DMS 273 (cell line): ENCODE results near the gene LAMA1.
"Not testable (repeated sequence)": the region's sequence is repeated elsewhere in the genome, so short reads cannot be mapped to it uniquely, and the experiment has no call there.

Experiments used
- DNase-seq: peaks from one replicate; lab custom pipeline; 2025; ENCODE audit not compliant: unreplicated experiment; lab: John Stamatoyannopoulos, UW

The LAMA1 gene

GRCh38 chr18:7117390-7118355, at the start of gene LAMA1:
LAMA1 (minus strand) TSS chr18:7117797; CDS start chr18:7117720, 77 bp downstream.
- DNase-seq, result peak; percentile 60

DNA sequence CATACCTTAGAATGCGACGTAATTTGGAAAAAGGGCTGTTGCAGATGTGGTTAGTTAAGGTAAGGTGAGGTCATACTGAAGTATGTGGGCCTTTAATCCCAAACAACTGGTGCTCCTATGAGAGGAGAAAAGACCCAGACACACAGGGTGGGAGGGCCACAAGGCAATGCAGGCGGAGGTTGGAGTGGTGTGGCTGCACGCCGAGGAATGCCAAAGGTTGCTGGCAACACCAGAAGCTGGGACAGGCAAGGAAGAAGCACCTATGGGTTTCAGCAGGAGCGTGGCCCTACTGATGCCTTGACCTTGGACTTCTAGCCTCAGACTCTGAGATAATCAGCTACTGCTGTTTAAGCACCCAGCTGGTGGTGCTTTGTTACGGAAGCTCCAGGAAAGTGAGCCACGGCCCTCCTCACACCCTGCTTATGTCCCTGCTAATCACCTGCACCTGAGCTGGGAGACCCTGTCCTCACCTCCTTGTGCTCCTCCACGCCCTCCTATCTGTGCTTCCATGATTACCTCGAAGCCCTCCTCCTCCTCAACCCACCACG, 48.3 kb upstream of the LAMA1 start:
- DNase-seq, result no peak

DNA sequence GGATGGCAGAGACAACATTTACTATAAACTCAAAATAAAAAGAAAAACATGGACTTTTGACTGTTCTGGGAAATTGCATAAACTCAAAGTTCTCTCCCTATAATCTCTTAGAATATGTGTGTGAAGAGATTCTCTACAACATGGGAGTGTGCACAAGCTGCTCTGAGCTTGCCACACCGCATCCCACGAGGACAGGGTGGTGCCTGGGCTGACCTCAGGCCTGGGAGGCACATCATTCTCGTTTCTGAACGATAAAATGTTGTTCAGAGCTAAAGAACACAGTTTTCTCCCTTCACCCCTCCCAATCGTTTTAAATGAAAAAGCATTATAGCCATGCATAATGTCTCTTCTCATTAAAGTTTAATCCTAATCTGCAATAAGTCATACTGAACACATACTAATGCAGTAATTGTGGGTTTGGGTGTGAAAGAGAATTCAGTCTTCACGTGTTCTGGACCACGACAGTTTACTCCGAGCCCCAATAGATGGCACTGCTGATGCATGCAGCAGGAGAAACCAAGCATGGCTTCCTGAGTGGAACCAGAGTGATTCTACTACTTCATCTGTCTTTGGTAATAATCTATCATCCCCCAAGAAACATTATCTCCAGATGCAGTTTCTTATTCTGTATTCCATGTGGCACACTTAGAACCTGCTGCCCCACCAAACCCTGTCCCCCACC, 46.9 kb upstream of the LAMA1 start:
- DNase-seq, result peak; percentile 37

GRCh38 chr18:7158216-7158615, 40.6 kb upstream of the LAMA1 start:
- no peak for DNase-seq

DNA sequence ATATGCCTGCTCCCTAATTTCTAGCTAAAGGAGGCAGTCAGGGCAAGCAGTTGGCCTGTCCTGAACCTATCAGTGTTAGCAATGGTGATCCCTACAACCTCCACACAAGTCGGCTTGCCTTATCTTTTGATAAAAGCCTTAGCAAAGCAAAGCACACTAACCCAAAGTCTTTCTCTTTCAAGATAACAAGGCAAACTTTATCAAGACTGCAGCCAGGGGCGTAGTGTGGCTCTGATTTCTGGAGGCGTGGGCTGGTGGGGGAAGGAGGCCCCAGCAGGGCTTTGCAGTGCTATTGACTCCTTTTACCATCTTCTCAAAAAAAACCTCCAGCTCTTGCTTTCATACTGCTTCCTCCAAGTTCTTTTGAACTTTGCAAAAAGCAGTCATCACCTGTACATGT, 40.2 kb upstream of the LAMA1 start:
- DNase-seq, result no peak

DNA sequence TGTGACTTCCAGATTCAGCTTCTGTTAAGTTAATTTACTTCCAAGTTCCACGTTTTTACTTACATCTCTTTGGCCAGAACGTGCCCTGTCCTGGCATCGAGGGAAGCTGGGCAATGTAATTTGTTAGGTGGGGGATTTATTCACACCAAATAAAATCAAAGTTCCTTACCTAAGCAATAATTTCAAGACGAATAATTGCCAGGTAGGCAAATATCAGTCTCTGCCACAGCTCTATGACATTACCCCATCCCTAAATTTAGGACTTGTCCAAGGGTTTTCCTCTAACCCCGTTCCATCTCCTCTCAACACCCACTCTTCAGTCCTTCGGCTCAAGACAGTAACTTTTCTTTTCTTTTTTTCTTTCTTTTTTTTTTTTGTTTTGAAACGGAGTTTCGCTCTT, 38.3 kb upstream of the LAMA1 start:
- no peak for DNase-seq

DNA sequence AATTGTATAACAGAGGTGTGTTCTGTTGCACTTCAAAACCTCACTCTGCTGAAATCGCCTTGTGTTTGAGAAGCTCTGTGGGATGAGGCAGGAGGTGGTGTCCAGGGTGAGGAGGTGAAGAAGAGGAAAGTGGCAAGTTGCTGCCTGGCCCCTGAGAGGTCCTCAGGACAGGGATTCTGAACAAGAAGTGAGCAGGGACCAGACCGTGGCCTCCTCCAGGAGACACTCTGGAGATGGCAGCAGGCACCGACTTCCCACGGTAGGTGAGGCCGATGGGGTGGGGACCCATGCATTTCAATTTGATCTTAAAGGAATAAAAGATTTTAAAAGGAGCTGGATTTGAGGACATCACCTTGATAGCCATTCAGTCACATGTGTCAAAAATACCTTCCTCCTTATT, 37.5 kb upstream of the LAMA1 start:
- no peak for DNase-seq

GRCh38 chr18:7152440-7152839, 34.8 kb upstream of the LAMA1 start:
- peak; percentile 12 for DNase-seq

DNA sequence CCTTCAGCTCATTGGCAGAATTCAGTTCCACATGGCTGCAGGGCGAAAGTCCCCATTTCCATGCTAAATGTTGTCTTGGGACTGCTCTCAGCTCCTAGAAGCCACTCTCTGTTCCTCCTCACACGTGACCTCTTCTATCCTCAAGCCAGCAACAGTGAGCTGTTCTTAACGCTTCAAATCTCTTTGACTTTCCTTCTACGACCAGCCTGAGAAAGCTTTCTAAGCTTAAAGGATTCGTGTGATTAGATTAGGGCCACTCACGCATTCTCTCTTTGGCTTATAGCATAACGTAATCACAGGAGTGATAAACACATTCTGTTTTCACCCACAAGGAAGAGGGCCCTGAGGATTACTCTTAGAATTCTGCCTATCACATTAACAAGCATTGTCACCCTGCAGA, 29.8 kb upstream of the LAMA1 start:
- no peak for DNase-seq

- DNase-seq, result no peak
Measured at GRCh38 chr18:7146067-7146466, 28.5 kb upstream of the LAMA1 start.

GRCh38 chr18:7144921-7145320, 27.3 kb upstream of the LAMA1 start:
- not testable (repeated sequence) for DNase-seq

GRCh38 chr18:7141287-7141686, 23.7 kb upstream of the LAMA1 start:
- no peak for DNase-seq

DNA sequence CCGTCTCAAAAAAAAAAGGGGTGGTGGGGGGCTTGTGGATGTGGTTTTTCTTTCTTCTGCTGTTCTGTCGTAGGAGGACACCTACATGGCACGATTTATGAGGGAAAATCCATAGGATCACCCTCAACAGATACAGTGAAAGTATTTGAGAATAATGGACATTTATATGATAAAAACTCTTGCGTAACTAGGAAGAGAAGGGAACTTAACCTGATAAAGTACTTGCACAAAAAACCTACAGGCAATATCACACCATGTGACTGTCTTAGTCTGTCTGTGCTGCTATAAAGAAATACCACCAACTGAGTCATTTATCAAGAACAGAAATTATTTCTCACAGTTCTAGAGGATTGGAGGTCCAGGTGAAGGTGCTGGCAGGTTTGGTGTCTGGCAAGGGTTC, 21.8 kb upstream of the LAMA1 start:
- DNase-seq, result no peak

- DNase-seq, result no peak
Measured at GRCh38 chr18:7133181-7133580, 15.6 kb upstream of the LAMA1 start.

DNA sequence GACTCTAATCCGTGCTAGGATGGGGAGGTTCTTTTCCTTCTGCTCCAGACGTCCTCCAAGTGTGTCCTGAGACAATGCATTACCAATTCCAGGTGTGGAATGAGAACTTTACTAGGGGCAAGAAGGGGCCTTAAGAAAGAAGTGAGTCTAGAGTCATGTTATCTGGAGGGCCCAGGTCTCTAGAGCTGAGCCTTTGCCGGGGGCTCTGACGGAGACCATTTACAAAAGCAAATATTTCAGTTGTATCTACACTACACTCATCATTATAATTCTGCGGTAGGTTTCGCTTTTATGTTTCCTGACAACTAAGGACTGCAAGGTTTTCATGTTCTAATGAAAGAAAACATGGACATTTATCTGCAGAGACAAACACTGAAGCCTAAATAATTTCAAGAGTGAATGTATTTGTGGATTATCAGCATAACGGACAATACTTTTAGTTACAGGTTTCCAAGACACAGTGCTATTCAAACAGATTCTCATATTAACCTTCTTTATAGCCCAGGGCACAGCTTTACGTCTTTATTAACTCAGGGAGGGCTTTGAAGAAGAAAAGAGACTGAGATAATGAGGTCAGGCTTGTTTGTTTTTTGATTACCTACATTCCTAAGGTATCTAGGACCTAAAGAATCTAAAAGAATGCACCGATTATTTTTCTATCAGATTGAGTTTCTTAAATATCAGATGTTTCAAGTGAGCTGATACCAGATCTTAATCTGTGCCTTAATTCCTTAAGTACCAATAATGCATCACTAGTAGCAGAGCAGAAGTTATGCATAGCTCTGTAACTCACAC, 15.0 kb upstream of the LAMA1 start:
- no peak for DNase-seq

GRCh38 chr18:7122376-7122775, 4.8 kb upstream of the LAMA1 start:
- DNase-seq, result no peak

- peak; percentile 55 for DNase-seq
Measured at GRCh38 chr18:7116792-7117389, 706 bp downstream of the LAMA1 start.

DNA sequence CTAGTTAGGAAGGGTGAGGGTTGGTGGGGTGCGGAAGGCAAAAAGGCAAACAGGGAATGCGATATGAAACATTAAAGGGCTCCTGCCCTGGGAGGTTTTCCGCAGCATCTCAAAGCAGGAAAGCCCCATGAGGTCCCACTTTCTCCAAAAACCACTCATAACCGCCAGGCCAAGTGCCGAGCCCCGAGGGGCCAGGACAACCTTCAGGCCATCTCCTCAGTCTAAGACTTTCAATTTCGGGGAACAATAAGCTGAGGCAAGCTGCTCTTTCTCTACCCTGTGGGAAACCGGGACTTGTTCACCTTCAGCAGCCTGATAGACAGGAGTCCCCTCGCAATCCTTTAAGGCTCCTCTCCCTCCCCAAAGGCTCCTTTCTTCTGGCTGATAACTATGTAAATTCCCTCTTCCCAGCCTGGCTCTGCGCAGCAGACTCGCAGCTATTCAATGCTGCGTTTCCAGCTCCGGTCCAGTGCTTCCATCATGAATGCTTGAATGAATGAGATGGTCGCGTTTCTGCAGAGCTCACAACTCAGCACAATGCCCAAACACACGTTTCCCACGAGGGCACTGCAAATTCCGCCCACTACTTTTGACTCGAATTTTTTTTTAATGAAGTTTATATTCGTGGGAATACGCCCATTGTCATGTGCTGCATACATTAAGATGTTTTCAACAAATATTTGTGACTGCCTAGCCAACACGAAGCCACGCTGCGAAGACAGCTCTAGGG, 1.4 kb downstream of the LAMA1 start:
- DNase-seq, result peak; percentile 58

- DNase-seq, result no peak
Measured at GRCh38 chr18:7112936-7113335, 4.7 kb downstream of the LAMA1 start.

- DNase-seq, result no peak
Measured at GRCh38 chr18:7111134-7111533, 6.5 kb downstream of the LAMA1 start.
